GM19238 (cell line): ENCODE data around the gene CAMK1D.
"Not testable (repeated sequence)": the region's sequence is repeated elsewhere in the genome, so short reads cannot be mapped to it uniquely, and the experiment has no call there.

ENCODE experiments used
- DNase-seq: peaks from one replicate; pipeline ENCODE4 v3.0.0; 2011; ENCODE audit warnings: low spot score; ENCODE audit not compliant: insufficient read length

CAMK1D gene

GRCh38 chr10:12785415-12785831 is 436.1 kb downstream of the CAMK1D start:
- no peak for DNase-seq

GRCh38 chr10:12787297-12787696 is 437.9 kb downstream of the CAMK1D start:
- DNase-seq = no peak

- DNase-seq = no peak
These were observed 438.9 kb downstream of the CAMK1D start for GRCh38 chr10:12788277-12788676.

- DNase-seq = no peak
These were observed 440.9 kb downstream of the CAMK1D start for GRCh38 chr10:12790270-12790669.

- no peak for DNase-seq
These were observed 442.4 kb downstream of the CAMK1D start for GRCh38 chr10:12791728-12792127.

GRCh38 chr10:12792889-12793556 is 443.7 kb downstream of the CAMK1D start:
- no peak for DNase-seq

- DNase-seq = no peak
These were observed 446.2 kb downstream of the CAMK1D start for GRCh38 chr10:12795315-12796110.

GRCh38 chr10:12796401-12797160 is 447.2 kb downstream of the CAMK1D start:
- DNase-seq = no peak

GRCh38 chr10:12797471-12798262 is 448.3 kb downstream of the CAMK1D start:
- DNase-seq = no peak

- no peak for DNase-seq
These were observed 449.8 kb downstream of the CAMK1D start for GRCh38 chr10:12799144-12799543.

- no peak for DNase-seq
These were observed 450.4 kb downstream of the CAMK1D start for GRCh38 chr10:12799714-12800113.

GRCh38 chr10:12800302-12800701 is 451.0 kb downstream of the CAMK1D start:
- DNase-seq = no peak

GRCh38 chr10:12801214-12802087 is 452.1 kb downstream of the CAMK1D start:
- DNase-seq = no peak

GRCh38 chr10:12803776-12804175 is 454.4 kb downstream of the CAMK1D start:
- DNase-seq = no peak

GRCh38 chr10:12806228-12807095 is 457.1 kb downstream of the CAMK1D start:
- no peak for DNase-seq

GRCh38 chr10:12807096-12807755 is 457.9 kb downstream of the CAMK1D start:
- no peak for DNase-seq

- no peak for DNase-seq
These were observed 458.8 kb downstream of the CAMK1D start for GRCh38 chr10:12808014-12808613.

- not testable (repeated sequence) for DNase-seq
These were observed 460.7 kb downstream of the CAMK1D start for GRCh38 chr10:12810046-12810445.
